IPS DF 6.9 (cell line): ENCODE data around the gene UCN.

Experiments used
- DNase-seq: peaks from one replicate; pipeline ENCODE4 v3.0.0-alpha.2; 2013; ENCODE audit warnings: low read depth, low spot score
- H3K27ac ChIP-seq: one replicate; pipeline ENCODE4 v1.5.1; 2013; ENCODE audit warnings: low read length, control low read depth
- H3K27me3 ChIP-seq: 2 replicates; pipeline ENCODE4 v1.6.1; 2013; ENCODE audit warnings: mild to moderate bottlenecking, low read length; ENCODE audit not compliant: control insufficient read depth, insufficient read depth
- H3K36me3 ChIP-seq: 2 replicates; pipeline ENCODE4 v1.6.1; 2013; ENCODE audit warnings: low read length; ENCODE audit not compliant: control insufficient read depth, insufficient read depth
- H3K4me1 ChIP-seq: 2 replicates; pipeline ENCODE4 v1.6.1; 2013; ENCODE audit warnings: low read length; ENCODE audit not compliant: control insufficient read depth, insufficient read depth
- H3K4me3 ChIP-seq: 2 replicates; pipeline ENCODE4 v1.5.1; 2013; ENCODE audit warnings: mild to moderate bottlenecking, low read length
- H3K9me3 ChIP-seq: 2 replicates; pipeline ENCODE4 v1.6.1; 2013; ENCODE audit warnings: low read length, inconsistent platforms; ENCODE audit not compliant: control insufficient read depth, insufficient read depth
- WGBS: extraction: QIAGEN DNeasy Blood & Tissue Kit; methylation state at CpG from one replicate; pipeline ENCODE4 v1.1.7; 2013; ENCODE audit warnings: mixed read lengths, missing lambda C conversion rate; ENCODE audit not compliant: insufficient read length, insufficient coverage; 5-methylcytosine and 5-hydroxymethylcytosine counted together

The UCN gene

DNA sequence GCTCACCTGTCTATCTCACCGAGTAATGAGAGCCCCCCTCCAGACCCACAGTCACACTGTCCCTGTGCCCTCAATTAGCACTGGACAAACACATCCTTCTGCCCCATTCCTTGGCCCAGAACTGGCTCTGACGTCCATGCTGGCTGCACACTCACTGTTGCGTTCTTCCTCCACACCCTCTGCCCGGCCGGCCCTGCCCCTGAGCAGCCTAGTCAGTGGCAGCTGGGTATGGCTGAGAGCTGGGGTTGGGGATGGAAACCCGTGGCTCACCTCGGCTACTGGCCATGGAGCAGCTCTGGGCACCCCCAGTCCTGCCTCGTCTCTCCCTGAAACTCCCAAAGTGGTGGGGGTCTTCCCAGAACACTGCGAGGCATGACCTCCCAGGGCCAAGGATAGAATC lies 6.5 kb upstream of the UCN start:
- H3K4me3 ChIP-seq, result no peak overlapping the region

GRCh38 chr2:27313882-27314645 lies 5.8 kb upstream of the UCN start:
- no peaks in the 10 kb centered on the region for H3K27me3 ChIP-seq
- H3K36me3 ChIP-seq, result no peaks in the 10 kb centered on the region
- H3K9me3 ChIP-seq, result no peaks in the 10 kb centered on the region
- WGBS, result no CpG with 5 or more reads among the region's 8 CpGs
- no peak overlapping the region for H3K27ac ChIP-seq
- H3K4me1 ChIP-seq, result peaks cover 4% of the 10 kb centered on the region
- no peak overlapping the region for H3K4me3 ChIP-seq
- DNase-seq, result no peak

More for the DNA sequence above, 6.5 kb upstream of the UCN start:
- Histone ChIP-seq H3K27ac (no peak overlapping the region), H3K27me3 (no peaks in the 10 kb centered on the region), H3K36me3 (no peaks in the 10 kb centered on the region), H3K9me3 (no peaks in the 10 kb centered on the region), H3K4me1 (peaks cover 4% of the 10 kb centered on the region)
- no CpG with 5 or more reads among the region's 9 CpGs for WGBS
- DNase-seq, result no peak

DNA sequence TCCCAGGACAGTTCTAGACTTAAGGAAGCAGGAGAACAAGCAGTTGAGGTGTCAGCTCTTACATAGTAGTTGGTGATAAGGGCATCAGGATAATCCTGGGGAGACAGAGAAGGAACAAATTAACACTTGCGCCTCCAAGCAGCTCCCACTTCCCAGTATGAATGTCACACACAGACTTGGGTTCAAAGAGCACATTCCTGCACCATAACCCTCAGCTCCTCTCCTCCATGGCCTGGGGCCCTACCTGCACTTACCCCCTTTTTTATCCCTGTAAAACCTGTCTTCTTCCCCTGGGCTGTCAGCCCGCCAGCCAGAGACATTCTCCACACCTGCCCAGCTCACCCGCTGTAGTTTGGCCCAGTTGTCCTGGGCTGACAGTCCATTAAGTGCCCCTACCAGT lies 3.9 kb upstream of the UCN start:
- Histone ChIP-seq H3K9me3 (no peaks in the 10 kb centered on the region), H3K27me3 (peaks cover 10% of the 10 kb centered on the region), H3K4me3 (no peak overlapping the region), H3K36me3 (no peaks in the 10 kb centered on the region), H3K27ac (no peak overlapping the region), H3K4me1 (peaks cover 10% of the 10 kb centered on the region)
- no CpG with 5 or more reads among the region's 3 CpGs for WGBS
- DNase-seq, result no peak

GRCh38 chr2:27309651-27310050 lies 1.4 kb upstream of the UCN start:
- Histone ChIP-seq H3K9me3 (no peaks in the 10 kb centered on the region), H3K4me3 (no peak overlapping the region), H3K27ac (no peak overlapping the region), H3K4me1 (peaks cover 8% of the 10 kb centered on the region), H3K36me3 (no peaks in the 10 kb centered on the region), H3K27me3 (peaks cover 22% of the 10 kb centered on the region)
- WGBS, result no CpG with 5 or more reads among the region's 6 CpGs
- no peak for DNase-seq

DNA sequence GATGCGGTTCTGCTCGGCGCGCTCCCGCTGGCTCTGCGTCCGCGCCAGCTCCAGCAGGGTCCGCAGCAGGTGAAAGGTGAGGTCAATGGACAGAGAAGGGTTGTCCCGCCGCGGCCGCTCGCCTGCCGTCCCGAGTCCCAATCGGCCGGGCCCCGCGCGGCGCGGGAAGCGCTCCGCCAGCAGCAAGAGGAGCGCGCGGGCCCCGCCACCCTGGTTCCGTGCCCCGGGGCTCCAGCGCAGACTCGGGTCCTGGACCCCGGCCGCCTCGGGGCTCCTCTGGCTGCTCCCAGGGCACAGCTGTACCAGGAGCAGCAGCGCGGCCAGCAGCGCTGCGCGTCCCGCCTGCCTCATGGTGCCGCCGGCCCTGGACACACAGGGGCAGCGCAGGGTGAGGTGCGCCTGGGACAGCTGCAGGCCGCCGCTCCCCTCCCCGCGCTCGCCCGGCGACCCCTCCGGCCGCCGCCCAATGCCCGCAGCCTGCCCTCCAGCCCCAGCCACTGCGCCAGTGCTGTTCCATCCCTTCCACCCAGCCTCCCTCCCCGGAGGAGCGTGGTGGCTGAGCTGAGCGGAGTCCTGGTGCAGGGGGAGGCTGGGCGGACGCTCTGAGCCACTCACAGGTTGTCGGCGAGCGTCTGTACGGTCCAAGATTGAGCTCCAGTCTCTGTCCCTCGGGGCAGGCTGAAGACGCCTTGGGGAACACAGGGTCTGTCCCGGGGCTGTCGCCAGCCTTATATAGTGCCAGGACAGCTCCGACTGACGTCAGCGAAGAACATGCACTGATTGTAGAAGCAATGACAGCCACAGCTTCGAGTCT lies 493 bp downstream of the UCN start:
- H3K36me3 ChIP-seq, result no peaks in the 10 kb centered on the region
- H3K27ac ChIP-seq, result no peak overlapping the region
- DNase-seq, result no peak
- H3K4me3 ChIP-seq, result peak overlapping the region; percentile 18; the same call in 1 of the 2 replicates
- H3K4me1 ChIP-seq, result peaks cover 8% of the 10 kb centered on the region
- H3K27me3 ChIP-seq, result peaks cover 22% of the 10 kb centered on the region
- no CpG with 5 or more reads among the region's 75 CpGs for WGBS
- H3K9me3 ChIP-seq, result no peaks in the 10 kb centered on the region

DNA sequence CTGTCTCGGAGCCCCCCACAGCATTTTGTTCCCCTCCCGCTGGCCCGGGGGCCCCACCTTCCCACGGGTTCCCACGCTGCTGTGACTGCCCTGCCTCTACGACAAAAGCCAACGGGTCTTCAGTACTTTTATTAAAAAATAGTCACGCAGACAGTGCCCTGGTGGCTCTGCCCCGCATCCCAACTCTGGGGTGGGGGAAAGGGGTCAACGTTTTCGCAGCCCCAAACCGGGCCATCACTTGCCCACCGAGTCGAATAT lies 1.0 kb downstream of the UCN start:
- no peaks in the 10 kb centered on the region for H3K36me3 ChIP-seq
- peak overlapping the region; percentile 18; the same call in 1 of the 2 replicates for H3K4me3 ChIP-seq
- no peaks in the 10 kb centered on the region for H3K9me3 ChIP-seq
- whole genome bisulfite sequencing, result no CpG with 5 or more reads among the region's 14 CpGs
- no peak overlapping the region for H3K27ac ChIP-seq
- peaks cover 8% of the 10 kb centered on the region for H3K4me1 ChIP-seq
- peaks cover 22% of the 10 kb centered on the region for H3K27me3 ChIP-seq
- DNase-seq, result no peak

DNA sequence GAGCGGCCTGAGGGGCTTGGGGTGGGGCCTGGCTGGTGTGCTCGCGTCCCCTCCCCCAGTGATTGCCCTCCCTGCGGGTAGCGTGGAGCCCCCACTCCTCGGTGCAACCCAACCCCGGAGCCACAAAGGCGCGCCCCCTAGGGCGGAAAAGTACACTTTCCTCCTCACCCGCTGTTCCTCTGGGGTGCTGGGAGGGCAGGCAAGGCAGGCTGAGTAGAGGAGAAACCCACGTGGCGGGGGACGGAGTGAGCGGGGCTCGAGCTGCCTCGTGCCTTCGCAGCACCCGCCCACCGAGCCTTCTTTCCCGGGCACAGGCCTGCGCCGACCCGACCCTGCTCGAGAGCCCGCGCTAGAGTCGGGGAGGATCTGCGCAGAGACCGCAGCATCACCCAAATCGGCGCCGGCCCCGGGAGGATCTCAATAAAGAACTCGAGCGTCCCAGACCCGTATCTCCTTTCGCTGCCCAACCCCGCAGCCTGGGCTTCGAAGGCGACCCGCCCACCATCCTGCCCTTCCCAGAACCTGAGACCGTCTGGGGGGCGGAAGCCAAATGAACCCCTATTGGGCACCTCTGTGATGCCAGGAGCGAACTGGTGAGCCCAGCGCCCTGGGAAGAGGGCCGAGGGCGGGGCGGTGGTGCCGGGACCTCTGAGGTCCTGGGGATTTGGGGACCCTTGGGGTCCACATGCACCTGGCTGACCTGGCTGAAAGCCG lies 1.5 kb downstream of the UCN start:
- no peak for DNase-seq
- no peaks in the 10 kb centered on the region for H3K36me3 ChIP-seq
- peaks cover 22% of the 10 kb centered on the region for H3K27me3 ChIP-seq
- H3K4me1 ChIP-seq, result peaks cover 8% of the 10 kb centered on the region
- H3K27ac ChIP-seq, result no peak overlapping the region
- WGBS, result no CpG with 5 or more reads among the region's 51 CpGs
- H3K9me3 ChIP-seq, result no peaks in the 10 kb centered on the region
- H3K4me3 ChIP-seq, result no peak overlapping the region; the same call in 1 of the 2 replicates

GRCh38 chr2:27306136-27306535 lies 2.1 kb downstream of the UCN start:
- Histone ChIP-seq H3K9me3 (no peaks in the 10 kb centered on the region), H3K36me3 (no peaks in the 10 kb centered on the region), H3K27ac (no peak overlapping the region), H3K4me1 (peaks cover 8% of the 10 kb centered on the region), H3K4me3 (no peak overlapping the region), H3K27me3 (peaks cover 22% of the 10 kb centered on the region)
- no CpG with 5 or more reads among the region's 26 CpGs for WGBS
- no peak for DNase-seq

DNA sequence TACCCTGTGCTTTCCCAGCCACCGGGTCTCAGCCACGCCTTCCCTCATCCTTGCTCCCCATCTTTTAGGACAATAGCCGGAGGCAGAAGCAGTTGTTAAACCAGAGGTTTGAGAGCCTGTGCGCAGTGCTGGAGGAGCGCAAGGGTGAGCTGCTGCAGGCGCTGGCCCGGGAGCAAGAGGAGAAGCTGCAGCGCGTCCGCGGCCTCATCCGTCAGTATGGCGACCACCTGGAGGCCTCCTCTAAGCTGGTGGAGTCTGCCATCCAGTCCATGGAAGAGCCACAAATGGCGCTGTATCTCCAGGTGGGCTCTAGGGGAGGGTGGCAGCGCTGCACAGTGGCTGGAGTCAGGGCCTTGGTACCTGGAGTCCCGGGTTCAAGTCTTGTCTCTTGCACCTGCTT lies 2.7 kb downstream of the UCN start:
- Histone ChIP-seq H3K36me3 (no peaks in the 10 kb centered on the region), H3K27me3 (peaks cover 22% of the 10 kb centered on the region), H3K4me3 (no peak overlapping the region), H3K27ac (no peak overlapping the region), H3K4me1 (peaks cover 8% of the 10 kb centered on the region), H3K9me3 (no peaks in the 10 kb centered on the region)
- WGBS, result no CpG with 5 or more reads among the region's 16 CpGs
- no peak for DNase-seq

- Histone ChIP-seq H3K27ac (no peak overlapping the region), H3K27me3 (peaks cover 22% of the 10 kb centered on the region), H3K36me3 (no peaks in the 10 kb centered on the region), H3K4me3 (no peak overlapping the region), H3K4me1 (peaks cover 8% of the 10 kb centered on the region), H3K9me3 (no peaks in the 10 kb centered on the region)
- DNase-seq, result no peak
- WGBS, result no CpG with 5 or more reads among the region's 13 CpGs
Measured at GRCh38 chr2:27304488-27305240, 3.6 kb downstream of the UCN start.
